HG03196 (cell line): ENCODE measurements around the gene SMS.

Experiments
- ATAC-seq: cut with Tn5 transposase; IDR thresholded peaks from one replicate; pipeline ENCODE4 v1.9.1; 2021; ENCODE audit not compliant: unreplicated experiment

The SMS gene

DNA sequence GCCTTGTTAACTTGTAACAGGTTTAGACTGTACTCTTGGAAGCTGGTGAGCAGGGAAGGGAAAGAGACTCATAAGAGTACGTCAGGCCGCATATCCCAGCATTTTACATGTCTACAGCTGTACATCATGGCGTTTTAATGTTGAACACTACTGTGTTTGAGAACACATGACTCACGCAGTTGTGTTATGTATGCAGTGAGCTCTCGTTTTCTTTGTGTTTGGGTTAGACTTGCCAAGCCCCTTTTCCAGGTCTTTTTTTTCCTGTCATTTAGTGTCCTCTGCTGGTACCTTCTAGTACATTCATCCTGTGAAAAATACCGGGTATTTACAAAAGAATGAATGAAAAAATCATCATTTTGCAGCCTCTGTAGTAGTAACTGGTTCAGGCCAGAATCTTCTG lies 35.3 kb downstream of the SMS start:
- ATAC-seq = no peak

DNA sequence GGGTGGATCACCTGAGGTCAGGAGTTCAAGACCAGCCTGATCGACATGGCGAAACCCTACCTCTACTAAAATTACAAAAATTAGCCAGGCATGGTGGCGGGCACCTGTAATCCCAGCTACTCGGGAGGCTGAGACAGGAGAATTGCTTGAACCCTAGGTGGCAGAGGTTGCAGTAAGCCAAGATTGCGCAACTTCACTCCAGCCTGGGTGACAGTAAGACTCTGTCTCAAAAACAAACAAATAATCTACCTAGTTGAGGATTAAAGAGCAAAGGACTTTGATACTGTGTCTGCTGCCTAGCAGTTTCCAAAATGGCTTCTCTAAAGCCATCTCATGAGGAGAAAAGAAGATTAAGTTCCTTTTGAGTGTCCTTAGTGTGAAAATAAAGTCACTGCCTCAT lies 37.8 kb downstream of the SMS start:
- no peak for ATAC-seq

- ATAC-seq = no peak
Measured at GRCh38 chrX:21982311-21982710, 41.8 kb downstream of the SMS start.

DNA sequence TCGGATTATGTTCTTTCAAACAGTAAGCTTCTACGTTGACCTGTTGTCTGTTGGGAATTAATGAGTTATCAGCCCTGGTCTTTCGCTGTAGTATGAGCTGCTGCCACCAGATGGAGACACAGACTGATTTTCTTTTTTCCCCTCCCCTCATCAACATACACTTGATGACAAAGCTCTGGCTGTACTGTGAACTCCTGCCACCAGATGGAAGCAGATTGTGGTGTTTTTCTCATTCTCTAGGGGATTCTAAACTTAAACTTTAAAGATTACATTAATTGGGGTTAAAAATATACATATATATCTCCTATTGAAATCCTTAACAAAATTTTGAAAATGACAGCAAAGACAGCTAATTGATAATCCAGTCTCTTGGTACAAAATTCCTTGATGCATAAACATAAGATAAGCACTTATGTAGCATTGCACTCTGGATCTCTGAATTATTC lies 44.8 kb downstream of the SMS start:
- peak; percentile 93 for ATAC-seq

- no peak for ATAC-seq
Measured at GRCh38 chrX:21986596-21986995, 46.1 kb downstream of the SMS start.

GRCh38 chrX:21989384-21989783 lies 48.9 kb downstream of the SMS start:
- ATAC-seq = no peak

GRCh38 chrX:21990832-21991231 lies 50.3 kb downstream of the SMS start:
- ATAC-seq = no peak

- no peak for ATAC-seq
Measured at GRCh38 chrX:21991504-21991903, 51.0 kb downstream of the SMS start.

DNA sequence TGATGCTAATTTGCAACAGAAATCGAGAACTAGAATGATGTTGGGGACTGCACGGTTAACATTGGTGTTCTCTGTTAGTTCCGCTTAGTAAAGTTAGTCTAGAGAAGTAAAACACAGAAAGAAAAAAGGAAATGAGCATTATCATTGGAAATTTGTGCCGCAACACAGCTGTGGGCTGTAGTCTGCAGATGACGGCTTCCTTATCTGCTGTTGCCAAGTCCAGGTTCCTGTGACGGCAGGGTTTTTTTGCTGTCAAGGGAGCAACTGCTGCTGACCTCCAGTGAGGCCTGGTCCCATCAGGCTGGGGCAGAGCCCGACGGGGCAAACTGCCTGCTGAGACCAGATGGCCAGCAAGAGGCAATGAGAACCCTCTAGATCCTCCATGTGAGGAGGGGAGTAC lies 52.8 kb downstream of the SMS start:
- peak; percentile 69 for ATAC-seq

- ATAC-seq = no peak
Measured at GRCh38 chrX:21996872-21997455, 56.5 kb downstream of the SMS start.

- no peak for ATAC-seq
Measured at GRCh38 chrX:21998037-21998436, 57.5 kb downstream of the SMS start.

DNA sequence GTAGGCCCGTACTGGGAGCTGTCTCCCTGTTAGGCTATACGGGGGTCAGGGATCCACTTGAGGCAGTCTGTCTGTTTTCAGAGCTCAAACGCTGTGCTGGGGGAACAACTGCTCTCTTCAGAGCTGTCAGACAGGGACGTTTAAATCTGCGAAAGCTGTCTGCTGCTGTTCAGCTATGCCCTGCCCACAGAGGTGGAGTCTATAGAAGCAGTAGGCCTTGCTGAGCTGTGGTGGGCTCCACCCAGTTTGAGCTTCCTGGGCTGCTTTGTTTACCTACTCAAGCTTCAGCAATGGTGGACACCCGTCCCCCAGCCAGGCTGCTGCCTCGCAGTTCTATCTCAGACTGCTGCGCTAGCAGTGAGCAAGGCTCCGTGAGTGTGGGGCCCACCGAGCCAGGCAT lies 64.4 kb downstream of the SMS start:
- ATAC-seq = no peak

DNA sequence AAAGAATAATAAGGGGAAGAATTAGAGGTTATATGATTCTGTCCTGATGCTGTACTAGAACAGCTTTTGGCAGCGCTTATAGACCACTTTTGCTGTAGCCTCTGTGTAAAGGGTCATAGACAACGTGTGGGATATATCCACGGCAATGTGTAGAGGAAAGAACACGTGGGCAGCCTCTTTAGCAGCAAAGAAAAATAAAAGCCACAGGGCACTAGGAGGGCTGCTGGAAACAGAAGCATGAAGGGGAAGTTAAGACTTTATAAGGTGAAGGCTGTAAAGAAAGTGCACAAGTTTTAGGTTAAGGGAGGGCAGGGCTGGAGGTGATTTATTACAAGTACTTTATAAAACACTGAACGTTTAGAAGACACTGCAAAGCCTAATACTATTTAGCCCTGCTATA lies 71.5 kb downstream of the SMS start:
- ATAC-seq = no peak

GRCh38 chrX:22012931-22013330 lies 72.4 kb downstream of the SMS start:
- no peak for ATAC-seq

GRCh38 chrX:22015139-22015750 lies 74.7 kb downstream of the SMS start:
- no peak for ATAC-seq

DNA sequence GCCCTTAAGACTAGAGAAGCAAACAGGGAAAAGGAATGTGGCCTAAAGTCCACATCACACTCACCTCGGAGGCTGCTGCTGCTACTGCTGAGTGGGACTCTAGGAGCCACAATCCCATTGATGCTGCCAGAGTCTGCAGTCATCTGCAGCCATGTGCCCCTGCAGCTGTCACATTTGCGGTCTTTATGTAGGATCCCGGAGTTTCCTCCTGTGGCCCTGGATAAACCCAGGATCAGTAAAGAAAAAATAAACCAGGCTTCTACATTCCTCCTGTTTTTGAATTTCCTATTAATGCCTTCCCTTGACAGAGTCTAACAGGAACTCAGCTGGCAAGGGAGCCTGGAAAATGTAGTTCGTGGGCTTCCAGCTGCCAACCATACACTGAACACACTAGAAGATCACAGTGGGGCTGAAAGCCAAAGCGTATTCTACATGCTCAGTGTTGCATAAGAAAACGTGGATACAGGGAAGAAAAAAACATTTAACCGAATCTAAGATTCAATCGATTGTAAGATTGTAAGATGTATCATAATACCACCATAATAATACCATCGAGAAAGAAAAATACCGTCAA lies 81.3 kb downstream of the SMS start:
- no peak for ATAC-seq

- ATAC-seq = no peak
Measured at GRCh38 chrX:22024577-22024976, 84.1 kb downstream of the SMS start.

DNA sequence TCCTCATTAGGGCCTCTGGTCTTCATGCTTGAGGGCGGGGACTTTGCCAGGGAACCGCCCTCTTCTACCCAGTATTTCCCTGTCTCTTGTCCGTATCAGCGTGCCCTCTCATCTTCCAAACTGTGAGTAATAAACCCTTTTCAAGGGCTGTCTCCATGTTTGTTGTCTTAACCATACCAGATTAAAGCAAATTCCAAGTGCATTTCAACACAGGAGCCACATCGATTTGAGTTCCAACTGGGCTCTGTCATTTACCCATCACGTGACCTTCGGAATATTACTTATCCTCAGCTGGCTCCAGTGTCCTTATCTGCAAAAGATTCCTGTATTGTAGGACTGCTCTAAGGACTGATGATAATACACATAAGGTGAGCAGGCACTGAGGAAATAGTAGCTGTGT lies 85.2 kb downstream of the SMS start:
- ATAC-seq = no peak

DNA sequence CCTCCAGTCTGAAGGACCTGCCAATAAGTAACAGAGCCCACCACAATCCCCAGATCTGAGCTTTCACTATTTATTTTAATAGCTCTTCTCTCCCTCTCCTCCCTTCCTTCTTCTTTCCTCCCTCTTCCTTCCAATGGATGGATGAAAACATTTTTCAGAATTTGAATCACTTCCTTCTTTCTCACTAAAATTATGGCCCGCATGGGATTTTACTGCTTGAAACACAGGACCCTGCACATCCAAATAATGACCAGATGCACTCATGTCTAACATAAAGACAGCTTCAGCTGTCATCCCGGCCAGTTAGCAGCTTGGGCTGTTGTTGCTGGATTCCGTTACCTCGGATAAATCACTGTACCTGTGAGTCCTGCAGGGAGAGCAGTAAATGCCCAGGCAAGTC lies 86.2 kb downstream of the SMS start:
- ATAC-seq = no peak

- no peak for ATAC-seq
Measured at GRCh38 chrX:22032084-22032483, 91.6 kb downstream of the SMS start, which contains the start of gene PHEX. TSS of gene PHEX (plus strand) at chrX:22032325. CDS start at chrX:22033006, 681 bp downstream.

GRCh38 chrX:22032506-22032905 lies 92.0 kb downstream of the SMS start:
- no peak for ATAC-seq

GRCh38 chrX:22033818-22034217 lies 93.3 kb downstream of the SMS start:
- no peak for ATAC-seq

DNA sequence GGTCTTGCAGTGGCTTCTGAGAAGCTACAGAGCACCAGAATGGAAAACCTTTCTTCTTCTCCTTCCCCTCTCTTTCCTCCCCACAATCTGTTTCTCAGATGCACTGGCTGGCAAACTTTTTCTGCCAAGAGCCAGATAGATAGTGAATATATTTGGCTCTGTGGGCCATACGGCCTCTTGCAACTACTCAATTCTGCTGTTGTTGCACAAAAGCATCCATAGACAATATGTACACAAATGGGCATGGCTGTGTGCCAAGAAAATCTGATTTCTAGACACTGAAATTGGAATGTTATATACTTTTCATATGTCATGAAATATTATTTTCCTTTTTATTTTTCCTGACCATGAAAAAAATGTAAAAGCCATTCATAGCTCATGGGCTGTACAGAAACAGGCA lies 94.7 kb downstream of the SMS start:
- ATAC-seq = no peak
